NCI-H2196 treated with DMSO at 0.1 percent for 48 hours (cell line): ENCODE data around the gene C13orf42.

ENCODE experiments used
- DNase-seq: peaks from one replicate; lab custom pipeline; 2025; ENCODE audit not compliant: unreplicated experiment; lab: John Stamatoyannopoulos, UW

C13orf42 gene

DNA sequence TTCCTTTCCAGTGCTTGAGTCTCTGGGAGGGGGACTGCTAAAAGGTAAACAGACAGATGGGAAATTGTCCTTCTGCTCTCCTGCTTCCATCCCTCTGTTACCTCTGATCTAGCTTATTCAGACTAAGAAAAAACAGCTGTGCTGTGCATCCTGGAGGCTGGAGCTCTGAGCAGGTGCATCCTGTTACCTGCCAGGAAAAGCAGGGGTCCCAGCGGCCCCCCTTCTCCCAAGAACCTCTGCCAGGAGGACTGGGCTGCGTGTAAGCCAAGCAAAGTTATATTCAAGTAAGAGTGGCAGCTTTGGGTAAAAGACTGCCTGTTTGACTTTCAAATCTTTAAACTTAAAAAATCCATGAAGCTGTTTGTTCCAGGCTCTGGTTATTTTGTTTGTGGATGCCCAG, 75.1 kb downstream of the C13orf42 start:
- no peak for DNase-seq

GRCh38 chr13:51035469-51035868, 75.6 kb downstream of the C13orf42 start:
- no peak for DNase-seq

- DNase-seq: no peak
These were observed 76.2 kb downstream of the C13orf42 start for GRCh38 chr13:51034906-51035305.

GRCh38 chr13:51033421-51034185, 77.5 kb downstream of the C13orf42 start:
- DNase-seq: no peak

- no peak for DNase-seq
These were observed 78.2 kb downstream of the C13orf42 start for GRCh38 chr13:51032831-51033230.
